Measurements from ENCODE around the gene SMIM33.

DNA sequence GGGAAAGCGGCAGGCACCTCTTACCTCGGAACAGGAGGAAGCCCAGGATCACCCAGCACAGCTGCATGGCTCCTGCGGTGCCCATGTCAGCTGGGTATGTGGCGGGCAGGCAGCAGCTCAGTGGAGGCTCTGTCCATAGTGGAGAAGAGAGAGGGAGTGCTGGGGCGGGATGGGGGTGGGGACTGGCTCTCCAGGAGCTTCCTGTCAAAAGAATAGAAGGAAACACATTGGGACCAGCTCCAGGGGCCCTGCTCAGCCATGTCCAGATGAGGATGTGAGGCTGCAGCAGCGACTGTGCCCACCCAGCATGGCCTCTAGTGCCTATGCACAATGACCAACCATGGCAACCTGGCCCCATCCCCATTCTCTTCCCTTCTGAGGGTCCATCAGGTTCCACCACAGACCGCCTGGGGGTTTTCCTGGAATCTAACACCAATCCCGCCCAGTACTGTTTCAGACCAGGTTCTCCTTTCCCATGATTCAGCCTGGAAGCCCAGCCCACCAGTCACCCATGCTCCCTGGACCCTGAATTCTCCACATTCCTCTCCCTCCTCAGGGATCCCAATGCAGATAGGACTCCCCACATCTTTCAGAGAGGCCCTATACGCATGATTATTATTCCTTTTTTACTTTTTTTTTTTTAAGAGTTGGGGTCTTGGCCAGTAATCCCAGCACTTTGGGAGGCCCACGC is 8.1 kb upstream of the SMIM33 start, which contains the start of gene ECSCR:
- TF ChIP-seq, protein P1, sequence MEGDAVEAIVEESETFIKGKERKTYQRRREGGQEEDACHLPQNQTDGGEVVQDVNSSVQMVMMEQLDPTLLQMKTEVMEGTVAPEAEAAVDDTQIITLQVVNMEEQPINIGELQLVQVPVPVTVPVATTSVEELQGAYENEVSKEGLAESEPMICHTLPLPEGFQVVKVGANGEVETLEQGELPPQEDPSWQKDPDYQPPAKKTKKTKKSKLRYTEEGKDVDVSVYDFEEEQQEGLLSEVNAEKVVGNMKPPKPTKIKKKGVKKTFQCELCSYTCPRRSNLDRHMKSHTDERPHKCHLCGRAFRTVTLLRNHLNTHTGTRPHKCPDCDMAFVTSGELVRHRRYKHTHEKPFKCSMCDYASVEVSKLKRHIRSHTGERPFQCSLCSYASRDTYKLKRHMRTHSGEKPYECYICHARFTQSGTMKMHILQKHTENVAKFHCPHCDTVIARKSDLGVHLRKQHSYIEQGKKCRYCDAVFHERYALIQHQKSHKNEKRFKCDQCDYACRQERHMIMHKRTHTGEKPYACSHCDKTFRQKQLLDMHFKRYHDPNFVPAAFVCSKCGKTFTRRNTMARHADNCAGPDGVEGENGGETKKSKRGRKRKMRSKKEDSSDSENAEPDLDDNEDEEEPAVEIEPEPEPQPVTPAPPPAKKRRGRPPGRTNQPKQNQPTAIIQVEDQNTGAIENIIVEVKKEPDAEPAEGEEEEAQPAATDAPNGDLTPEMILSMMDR (IDR thresholded peaks at IDR 0.05), result no peak
- no peak for TF ChIP-seq POLR2A (IDR thresholded peaks at IDR 0.05)
